GM12864 (cell line): Measurements from ENCODE around the gene FILIP1L.

Source experiments
- DNase-seq: peaks from one replicate; pipeline ENCODE4 v3.0.0-alpha.2; 2011; ENCODE audit warnings: low read depth
- H3K4me3 ChIP-seq: 2 replicates; pipeline ENCODE4 v1.5.1; 2011; ENCODE audit warnings: mild to moderate bottlenecking, low read depth, low read length, control low read depth
- TF ChIP-seq, protein P1 (sequence below): IDR thresholded peaks from 2 replicates; pipeline ENCODE4 v1.5.1; 2011; ENCODE audit warnings: low read depth, mild to moderate bottlenecking, moderate library complexity, low read length, control low read depth, inconsistent platforms; ENCODE audit errors: missing control alignments

Gene FILIP1L

DNA sequence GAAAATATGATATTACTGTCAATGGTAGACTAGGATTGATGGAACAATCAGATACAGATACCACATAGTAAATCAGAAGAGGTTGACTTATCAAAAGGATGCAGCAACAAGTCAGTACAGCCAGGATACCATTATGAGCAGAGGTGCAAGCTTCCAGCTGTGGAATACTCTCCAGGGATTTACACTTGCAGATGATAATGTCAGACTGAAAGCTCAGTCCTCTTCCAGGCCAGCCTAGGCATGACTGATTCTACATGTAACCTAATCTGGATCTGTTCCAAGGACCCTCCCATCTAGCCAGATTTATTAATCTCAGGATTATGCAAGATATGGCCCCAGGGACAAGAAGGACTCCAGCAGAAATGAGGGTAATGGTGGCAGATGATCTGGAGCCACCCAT, 8.2 kb downstream of the FILIP1L start:
- TF ChIP-seq, protein P1, sequence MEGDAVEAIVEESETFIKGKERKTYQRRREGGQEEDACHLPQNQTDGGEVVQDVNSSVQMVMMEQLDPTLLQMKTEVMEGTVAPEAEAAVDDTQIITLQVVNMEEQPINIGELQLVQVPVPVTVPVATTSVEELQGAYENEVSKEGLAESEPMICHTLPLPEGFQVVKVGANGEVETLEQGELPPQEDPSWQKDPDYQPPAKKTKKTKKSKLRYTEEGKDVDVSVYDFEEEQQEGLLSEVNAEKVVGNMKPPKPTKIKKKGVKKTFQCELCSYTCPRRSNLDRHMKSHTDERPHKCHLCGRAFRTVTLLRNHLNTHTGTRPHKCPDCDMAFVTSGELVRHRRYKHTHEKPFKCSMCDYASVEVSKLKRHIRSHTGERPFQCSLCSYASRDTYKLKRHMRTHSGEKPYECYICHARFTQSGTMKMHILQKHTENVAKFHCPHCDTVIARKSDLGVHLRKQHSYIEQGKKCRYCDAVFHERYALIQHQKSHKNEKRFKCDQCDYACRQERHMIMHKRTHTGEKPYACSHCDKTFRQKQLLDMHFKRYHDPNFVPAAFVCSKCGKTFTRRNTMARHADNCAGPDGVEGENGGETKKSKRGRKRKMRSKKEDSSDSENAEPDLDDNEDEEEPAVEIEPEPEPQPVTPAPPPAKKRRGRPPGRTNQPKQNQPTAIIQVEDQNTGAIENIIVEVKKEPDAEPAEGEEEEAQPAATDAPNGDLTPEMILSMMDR: no peak
- DNase-seq: no peak
- H3K4me3 ChIP-seq: no peak overlapping the region

DNA sequence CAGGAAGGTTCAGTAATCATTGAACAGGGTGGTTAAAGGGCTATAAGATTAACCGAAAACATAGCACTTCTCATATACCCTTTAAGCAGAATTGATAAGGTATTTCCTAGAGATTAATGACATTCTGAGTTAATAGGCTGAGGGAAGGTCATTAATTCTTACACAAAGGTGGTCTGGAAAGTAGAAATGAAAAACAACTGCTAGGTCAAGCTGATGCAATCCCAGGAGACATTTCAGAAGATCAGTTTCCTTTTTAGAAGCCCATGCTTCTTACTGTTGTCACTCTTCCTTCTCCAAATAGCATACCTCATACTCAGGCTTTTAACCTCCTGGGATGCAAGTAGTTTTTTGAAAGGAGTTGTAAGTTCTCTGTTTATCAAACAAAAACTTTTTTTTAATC, 8.8 kb downstream of the FILIP1L start:
- no peak overlapping the region for H3K4me3 ChIP-seq
- TF ChIP-seq, protein P1: no peak
- DNase-seq: peak; percentile 57

GRCh38 chr3:100104817-100105413, 9.4 kb downstream of the FILIP1L start:
- no peak overlapping the region for H3K4me3 ChIP-seq
- DNase-seq: no peak
- TF ChIP-seq, protein P1: no peak

DNA sequence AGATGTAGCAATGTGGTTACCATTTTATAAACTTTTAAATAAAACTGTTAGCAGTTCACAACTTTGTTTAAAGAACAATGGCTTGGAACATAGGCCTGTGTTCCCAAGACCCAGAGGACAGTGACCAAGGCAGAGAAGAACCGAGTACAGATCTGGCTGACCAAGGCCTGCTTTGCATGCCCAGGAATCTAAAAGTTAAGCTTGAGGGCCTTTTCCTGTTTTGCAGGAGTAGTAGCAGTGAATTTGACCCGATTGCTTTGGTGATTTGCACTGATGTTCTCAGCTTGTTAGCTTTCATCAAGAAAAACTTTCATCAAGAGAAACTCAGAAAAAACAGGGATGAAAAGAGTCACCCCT, 9.9 kb downstream of the FILIP1L start:
- no peak for DNase-seq
- TF ChIP-seq, protein P1: no peak
- no peak overlapping the region; the same call in 1 of the 2 replicates for H3K4me3 ChIP-seq

DNA sequence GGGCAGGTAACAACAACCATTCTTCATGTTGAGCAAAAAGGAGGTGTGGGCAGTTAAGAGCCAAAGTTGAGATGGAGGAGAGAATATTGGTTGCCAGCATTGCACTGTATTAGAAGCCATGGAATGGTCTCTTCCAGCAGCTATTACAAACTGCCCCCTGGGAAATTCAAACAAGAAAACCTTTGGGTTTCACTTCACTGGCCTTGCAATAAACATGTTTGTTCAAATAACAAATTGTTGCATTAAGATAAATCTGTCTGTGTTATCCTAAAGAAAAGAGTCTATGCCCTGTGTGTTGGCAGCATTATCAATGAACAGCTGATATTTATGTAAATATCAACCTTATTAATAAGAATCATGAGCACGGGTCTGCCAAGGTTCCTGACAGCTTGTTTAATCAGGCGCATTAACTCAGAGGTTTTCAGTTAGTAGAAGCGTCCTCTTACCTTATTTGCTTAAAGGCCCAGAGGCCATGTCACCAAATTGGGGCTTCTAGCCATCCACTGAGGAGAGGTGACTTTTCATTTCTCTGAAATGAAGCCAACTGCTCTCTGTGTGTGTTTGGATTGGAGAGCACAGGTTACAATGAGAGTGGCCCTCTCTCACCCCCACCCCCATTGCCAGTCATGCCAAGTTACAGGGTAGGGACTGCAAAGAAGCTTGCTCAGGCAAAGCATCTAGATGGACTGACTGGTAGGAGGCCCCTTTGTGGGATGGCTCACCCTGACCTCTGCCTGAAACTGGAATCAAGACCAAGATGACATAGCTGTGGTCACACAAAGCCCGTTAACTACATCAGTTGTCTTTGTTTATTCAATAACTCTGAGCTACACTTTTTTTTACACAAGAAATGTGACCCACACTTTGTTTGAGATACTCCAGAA, 10.5 kb downstream of the FILIP1L start:
- TF ChIP-seq, protein P1: no peak
- DNase-seq: peak; percentile 70
- H3K4me3 ChIP-seq: no peak overlapping the region; the same call in 1 of the 2 replicates

DNA sequence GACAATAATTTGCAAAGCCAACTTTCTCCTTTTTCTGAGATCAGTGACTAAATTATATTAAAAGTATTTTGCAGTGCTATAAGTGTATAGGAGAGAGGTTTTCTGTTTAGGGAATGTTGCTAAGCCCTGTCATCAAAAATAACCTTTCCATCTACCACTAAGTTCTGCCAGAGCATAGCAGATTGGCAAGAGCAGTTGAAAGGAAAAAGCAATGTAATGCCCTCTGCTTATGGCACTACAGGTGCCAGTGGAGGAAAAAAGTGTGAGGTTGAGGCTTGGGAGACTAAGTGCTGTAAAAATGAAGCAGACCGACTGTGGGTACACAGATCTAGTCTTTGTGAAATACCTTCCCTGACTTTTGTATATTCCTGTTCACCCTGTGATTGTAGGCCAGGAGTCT, 11.5 kb downstream of the FILIP1L start:
- H3K4me3 ChIP-seq: no peak overlapping the region
- DNase-seq: no peak
- TF ChIP-seq, protein P1: no peak
